ENCODE measurements around the gene TEX29.

TEX29 gene

GRCh38 chr13:111389621-111390521 is 69.4 kb downstream of the TEX29 start:
- no peak for TF ChIP-seq ZNF274 (IDR thresholded peaks at IDR 0.05; ENCODE audit: low read depth, low read length)
- no peak overlapping the region for H3K4me3 ChIP-seq (ENCODE audit: low read length)

GRCh38 chr13:111390522-111391270 is 70.3 kb downstream of the TEX29 start:
- no peak for TF ChIP-seq ZNF274 (IDR thresholded peaks at IDR 0.05; ENCODE audit: low read depth, low read length)

GRCh38 chr13:111392486-111392885 is 72.0 kb downstream of the TEX29 start:
- TF ChIP-seq ZNF274 (IDR thresholded peaks at IDR 0.05; ENCODE audit: low read depth, low read length): no peak
- no peak overlapping the region for H3K4me3 ChIP-seq (ENCODE audit: low read length)

More at GRCh38 chr13:111390522-111391270, 70.3 kb downstream of the TEX29 start:
- H3K4me3 ChIP-seq (ENCODE audit: low read length): no peak overlapping the region

- TF ChIP-seq ZNF274 (IDR thresholded peaks at IDR 0.05; ENCODE audit: low read depth, low read length): no peak
- H3K4me3 ChIP-seq (ENCODE audit: low read length): no peak overlapping the region
These were observed 72.9 kb downstream of the TEX29 start for GRCh38 chr13:111393221-111393790.

Measured in GM08714 (cell line).